C4-2B (cell line): ENCODE results near the gene ACTR8.

Experiments
- ZFX ChIP-seq: fragments of 450-650 bp; IDR thresholded peaks from 2 replicates; pipeline ENCODE4 v1.6.1; 2017
- TF ChIP-seq, protein P1 (sequence below): fragments of 450-650 bp; conservative IDR thresholded peaks from 2 replicates; pipeline ENCODE4 v1.5.1; 2017; ENCODE audit warnings: mild to moderate bottlenecking

DNA sequence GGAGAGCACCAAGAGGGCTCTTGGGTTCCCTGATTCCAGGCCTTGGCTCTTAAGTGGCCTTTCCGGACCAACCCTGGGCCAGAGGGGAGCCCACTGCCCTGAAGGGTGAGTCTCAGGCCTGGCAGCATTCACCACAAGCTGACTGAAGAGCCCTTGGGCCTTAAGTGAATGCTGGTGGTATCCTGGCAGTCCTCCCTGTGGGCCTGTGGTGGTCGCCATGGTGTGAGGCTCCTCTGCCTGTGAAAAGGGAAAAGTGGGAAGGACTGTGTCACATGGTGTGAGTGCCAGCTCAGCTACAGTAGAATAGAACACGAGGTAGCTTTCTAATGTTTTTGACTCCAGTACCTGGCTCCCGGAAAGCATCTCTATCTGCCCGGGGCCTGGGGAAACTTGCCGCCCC is 51.0 kb downstream of the ACTR8 start:
- TF ChIP-seq, protein P1, sequence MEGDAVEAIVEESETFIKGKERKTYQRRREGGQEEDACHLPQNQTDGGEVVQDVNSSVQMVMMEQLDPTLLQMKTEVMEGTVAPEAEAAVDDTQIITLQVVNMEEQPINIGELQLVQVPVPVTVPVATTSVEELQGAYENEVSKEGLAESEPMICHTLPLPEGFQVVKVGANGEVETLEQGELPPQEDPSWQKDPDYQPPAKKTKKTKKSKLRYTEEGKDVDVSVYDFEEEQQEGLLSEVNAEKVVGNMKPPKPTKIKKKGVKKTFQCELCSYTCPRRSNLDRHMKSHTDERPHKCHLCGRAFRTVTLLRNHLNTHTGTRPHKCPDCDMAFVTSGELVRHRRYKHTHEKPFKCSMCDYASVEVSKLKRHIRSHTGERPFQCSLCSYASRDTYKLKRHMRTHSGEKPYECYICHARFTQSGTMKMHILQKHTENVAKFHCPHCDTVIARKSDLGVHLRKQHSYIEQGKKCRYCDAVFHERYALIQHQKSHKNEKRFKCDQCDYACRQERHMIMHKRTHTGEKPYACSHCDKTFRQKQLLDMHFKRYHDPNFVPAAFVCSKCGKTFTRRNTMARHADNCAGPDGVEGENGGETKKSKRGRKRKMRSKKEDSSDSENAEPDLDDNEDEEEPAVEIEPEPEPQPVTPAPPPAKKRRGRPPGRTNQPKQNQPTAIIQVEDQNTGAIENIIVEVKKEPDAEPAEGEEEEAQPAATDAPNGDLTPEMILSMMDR = no peak
- no peak for TF ChIP-seq ZFX
